Calu3 (cell line): ENCODE measurements around the gene NDC80. TPM values are rescaled to one million over a fixed set of nuclear protein-coding genes. Genes with fewer than 3 reads are reported as not detected.
"Not testable (repeated sequence)": the region's sequence is repeated elsewhere in the genome, so short reads cannot be mapped to it uniquely, and the experiment has no call there.

Experiments used
- BruUV-seq: library from RNA; stranded (reverse); fragments of 400-500 nt; replicated peaks from 2 replicates; lab custom pipeline; 2021; lab: Mats Ljungman, UMichigan
- CTCF ChIA-PET: fragments of 300-600 bp; sonication (Branson Sonifier 250); formaldehyde crosslinking; loops from one replicate; lab custom pipeline; 2022; ENCODE audit warnings: antibody characterized with exemption; lab: Charles Lee
- DNase-seq: peaks from one replicate; pipeline ENCODE4 v3.0.0; 2022
- H3K27ac Mint-ChIP-seq: one replicate; pipeline ENCODE4 v1.8.0; 2022; ENCODE audit warnings: mixed read lengths; ENCODE audit not compliant: unreplicated experiment
- H3K27me3 Mint-ChIP-seq: one replicate; pipeline ENCODE4 v1.8.0; 2022; ENCODE audit warnings: mixed read lengths; ENCODE audit not compliant: unreplicated experiment
- H3K36me3 Mint-ChIP-seq: one replicate; pipeline ENCODE4 v1.8.0; 2022; ENCODE audit warnings: mild to moderate bottlenecking, moderate library complexity, mixed read lengths; ENCODE audit not compliant: insufficient read depth, unreplicated experiment
- H3K4me1 Mint-ChIP-seq: one replicate; pipeline ENCODE4 v1.8.0; 2022; ENCODE audit warnings: mild to moderate bottlenecking, low read depth, mixed read lengths; ENCODE audit not compliant: unreplicated experiment
- H3K4me3 Mint-ChIP-seq: one replicate; pipeline ENCODE4 v1.8.0; 2022; ENCODE audit warnings: mild to moderate bottlenecking, low read depth, moderate library complexity, mixed read lengths; ENCODE audit not compliant: unreplicated experiment
- H3K9me3 Mint-ChIP-seq: one replicate; pipeline ENCODE4 v1.8.0; 2022; ENCODE audit warnings: low read depth, mixed read lengths; ENCODE audit not compliant: unreplicated experiment
- CTCF ChIP-seq: fragments of 200-600 bp; IDR thresholded peaks from one replicate; pipeline ENCODE4 v1.8.0; 2022; ENCODE audit warnings: antibody characterized with exemption; ENCODE audit not compliant: unreplicated experiment
- intact Hi-C: fragments of 100-400 bp; cut with micrococcal nuclease; formaldehyde crosslinking; loops from one replicate; pipeline ENCODE4 v1.10.0; 2022; ENCODE audit not compliant: unreplicated experiment
- total RNA-seq: library from RNA; stranded (reverse); gene quantifications from 2 replicates; pipeline ENCODE4 v1.2.3, GENCODE V29; 2022

NDC80 gene
- total RNA-seq, 1 experiment from 2014 or later = 56.0 TPM

GRCh38 chr18:2538236-2538635 is 33.1 kb upstream of the NDC80 start:
- Mint-ChIP-seq H3K27ac (no peak overlapping the region), H3K27me3 (no peaks in the 10 kb centered on the region), H3K36me3 (no peaks in the 10 kb centered on the region), H3K4me3 (no peak overlapping the region), H3K9me3 (no peaks in the 10 kb centered on the region), H3K4me1 (no peaks in the 10 kb centered on the region)
- CTCF ChIA-PET = no interaction called here
- no peak for DNase-seq
- TF ChIP-seq CTCF = no peak
- BruUV-seq = no TSS peak
- intact Hi-C loops = no loop called here

GRCh38 chr18:2538844-2539243 is 32.5 kb upstream of the NDC80 start:
- no peaks in the 10 kb centered on the region for H3K4me1 Mint-ChIP-seq
- no peak overlapping the region for H3K27ac Mint-ChIP-seq
- H3K27me3 Mint-ChIP-seq = no peaks in the 10 kb centered on the region
- H3K4me3 Mint-ChIP-seq = no peak overlapping the region
- no peak for TF ChIP-seq CTCF
- no peak for DNase-seq
- CTCF ChIA-PET = no interaction called here
- intact Hi-C loops = no loop called here
- H3K36me3 Mint-ChIP-seq = no peaks in the 10 kb centered on the region
- no TSS peak for BruUV-seq
- H3K9me3 Mint-ChIP-seq = no peaks in the 10 kb centered on the region

GRCh38 chr18:2540575-2540974 is 30.8 kb upstream of the NDC80 start:
- H3K27me3 Mint-ChIP-seq = no peaks in the 10 kb centered on the region
- no peaks in the 10 kb centered on the region for H3K4me1 Mint-ChIP-seq
- TF ChIP-seq CTCF = no peak
- no peak for DNase-seq
- no peak overlapping the region for H3K27ac Mint-ChIP-seq
- BruUV-seq = no TSS peak
- CTCF ChIA-PET = no interaction called here
- H3K9me3 Mint-ChIP-seq = no peaks in the 10 kb centered on the region
- intact Hi-C loops = loop anchor here (5.0 to 10.0 kb wide), 2 partner anchors 236 to 318 kb away; no protein-coding TSS in a partner anchor
- H3K36me3 Mint-ChIP-seq = no peaks in the 10 kb centered on the region
- H3K4me3 Mint-ChIP-seq = no peak overlapping the region

- not testable (repeated sequence) for H3K4me3 Mint-ChIP-seq, H3K27me3 Mint-ChIP-seq, H3K4me1 Mint-ChIP-seq, H3K27ac Mint-ChIP-seq, H3K9me3 Mint-ChIP-seq, BruUV-seq, DNase-seq, H3K36me3 Mint-ChIP-seq
- intact Hi-C loops = loop anchor here (1.0 to 10.0 kb wide), 4 partner anchors 205 to 437 kb away; no protein-coding TSS in a partner anchor
- peak; percentile 70 for TF ChIP-seq CTCF
- CTCF ChIA-PET = interaction anchor here (0.9 to 1.4 kb wide), 2 partner anchors 280 to 437 kb away, joined by 4 to 9 read pairs; no protein-coding TSS in a partner anchor
Measured at GRCh38 chr18:2541925-2542563, 29.3 kb upstream of the NDC80 start.
